ENCODE measurements around the gene TMPRSS9.

DNA sequence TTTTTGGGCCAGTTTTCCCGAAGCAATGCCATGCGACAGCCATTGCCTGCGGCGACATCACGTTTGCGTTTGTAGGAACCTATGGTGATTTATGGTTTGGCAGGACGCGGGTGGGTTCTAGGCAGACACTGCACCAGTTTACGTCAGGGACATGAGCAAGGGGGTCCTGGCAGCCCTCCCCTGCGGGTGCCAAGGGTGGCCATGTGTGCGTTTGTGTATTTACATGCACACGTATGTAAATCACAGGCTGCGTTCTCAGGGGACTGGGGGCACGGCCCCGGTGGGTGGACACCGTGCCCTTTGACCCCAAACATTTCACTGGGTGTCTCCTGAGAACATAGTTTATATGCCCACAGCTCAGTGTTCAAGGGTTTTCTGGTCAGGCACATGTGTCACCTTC is 9.4 kb upstream of the TMPRSS9 start:
- TF ChIP-seq, protein P1, sequence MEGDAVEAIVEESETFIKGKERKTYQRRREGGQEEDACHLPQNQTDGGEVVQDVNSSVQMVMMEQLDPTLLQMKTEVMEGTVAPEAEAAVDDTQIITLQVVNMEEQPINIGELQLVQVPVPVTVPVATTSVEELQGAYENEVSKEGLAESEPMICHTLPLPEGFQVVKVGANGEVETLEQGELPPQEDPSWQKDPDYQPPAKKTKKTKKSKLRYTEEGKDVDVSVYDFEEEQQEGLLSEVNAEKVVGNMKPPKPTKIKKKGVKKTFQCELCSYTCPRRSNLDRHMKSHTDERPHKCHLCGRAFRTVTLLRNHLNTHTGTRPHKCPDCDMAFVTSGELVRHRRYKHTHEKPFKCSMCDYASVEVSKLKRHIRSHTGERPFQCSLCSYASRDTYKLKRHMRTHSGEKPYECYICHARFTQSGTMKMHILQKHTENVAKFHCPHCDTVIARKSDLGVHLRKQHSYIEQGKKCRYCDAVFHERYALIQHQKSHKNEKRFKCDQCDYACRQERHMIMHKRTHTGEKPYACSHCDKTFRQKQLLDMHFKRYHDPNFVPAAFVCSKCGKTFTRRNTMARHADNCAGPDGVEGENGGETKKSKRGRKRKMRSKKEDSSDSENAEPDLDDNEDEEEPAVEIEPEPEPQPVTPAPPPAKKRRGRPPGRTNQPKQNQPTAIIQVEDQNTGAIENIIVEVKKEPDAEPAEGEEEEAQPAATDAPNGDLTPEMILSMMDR (IDR thresholded peaks at IDR 0.05) = no peak
- no peak for TF ChIP-seq POLR2A (IDR thresholded peaks at IDR 0.05)

Data from Peyer's patch (tissue), 4 donors.